H1 (cell line): ENCODE measurements around the gene SLC39A11. TPM values are rescaled to one million over a fixed set of nuclear protein-coding genes. Genes with fewer than 3 reads are reported as not detected.

Experiments used
- KDM4A ChIP-seq: IDR thresholded peaks from one replicate; pipeline ENCODE4 v1.7.1; 2012; ENCODE audit warnings: low read depth, mild to moderate bottlenecking, moderate library complexity, low read length, inconsistent platforms; ENCODE audit not compliant: severe bottlenecking
- polyA plus RNA-seq, 7 experiments: library from polyadenylated mRNA; depleted of rRNA in 3 of 7; stranded (reverse) in 5 of 7; unstranded in 2 of 7; fragments of >200 nt in 5 of 7; fragments of 200-250 nt in 2 of 7; gene quantifications; 1 replicate in 5 of 7; 2 replicates in 1 of 7; 4 replicates in 1 of 7; pipeline versions ENCODE4 v1.2.1 to v1.2.3, GENCODE V29; 2011 to 2013; ENCODE audit warnings: missing spikeins in 2 of 7, mixed read lengths in 2 of 7
- total RNA-seq: library from RNA; stranded (reverse); fragmentation: NEBNext Ultra II Directional; extraction: Animal tissue kit (Norgen Biotek cat#: 25700); gene quantifications from 2 replicates; pipeline ENCODE4 v1.2.1, GENCODE V29; 2021

The SLC39A11 gene
- total and polyA plus RNA-seq, 2 of the 8 experiments (the other 6 are each of a cell fraction or from before 2014, with no cell fraction given) = 12.2 to 19.6 TPM

- TF ChIP-seq KDM4A = no peak
Measured at GRCh38 chr17:72772331-72772821, 320.1 kb downstream of the SLC39A11 start (continued).
